Measurements from ENCODE around the gene HNRNPDL. TPM values are rescaled to one million over a fixed set of nuclear protein-coding genes. Genes with fewer than 3 reads are reported as not detected.
A peak's percentile ranks its signal among the peaks of the same experiment; 100 is the strongest.
"Not testable (repeated sequence)": the region's sequence is repeated elsewhere in the genome, so short reads cannot be mapped to it uniquely, and the experiment has no call there.

The HNRNPDL gene
- total RNA-seq, 1 donor from 2014 or later, result 248 TPM

- H3K4me3 ChIP-seq (ENCODE audit: low read depth, low read length), result no peak overlapping the region
- no peak for DNase-seq (ENCODE audit: low read depth)
- TF ChIP-seq, protein P1, sequence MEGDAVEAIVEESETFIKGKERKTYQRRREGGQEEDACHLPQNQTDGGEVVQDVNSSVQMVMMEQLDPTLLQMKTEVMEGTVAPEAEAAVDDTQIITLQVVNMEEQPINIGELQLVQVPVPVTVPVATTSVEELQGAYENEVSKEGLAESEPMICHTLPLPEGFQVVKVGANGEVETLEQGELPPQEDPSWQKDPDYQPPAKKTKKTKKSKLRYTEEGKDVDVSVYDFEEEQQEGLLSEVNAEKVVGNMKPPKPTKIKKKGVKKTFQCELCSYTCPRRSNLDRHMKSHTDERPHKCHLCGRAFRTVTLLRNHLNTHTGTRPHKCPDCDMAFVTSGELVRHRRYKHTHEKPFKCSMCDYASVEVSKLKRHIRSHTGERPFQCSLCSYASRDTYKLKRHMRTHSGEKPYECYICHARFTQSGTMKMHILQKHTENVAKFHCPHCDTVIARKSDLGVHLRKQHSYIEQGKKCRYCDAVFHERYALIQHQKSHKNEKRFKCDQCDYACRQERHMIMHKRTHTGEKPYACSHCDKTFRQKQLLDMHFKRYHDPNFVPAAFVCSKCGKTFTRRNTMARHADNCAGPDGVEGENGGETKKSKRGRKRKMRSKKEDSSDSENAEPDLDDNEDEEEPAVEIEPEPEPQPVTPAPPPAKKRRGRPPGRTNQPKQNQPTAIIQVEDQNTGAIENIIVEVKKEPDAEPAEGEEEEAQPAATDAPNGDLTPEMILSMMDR (conservative IDR thresholded peaks at IDR 0.05; ENCODE audit: low read depth, low read length), result no peak
These were observed 26.5 kb downstream of the HNRNPDL start for GRCh38 chr4:82403725-82404124.

DNA sequence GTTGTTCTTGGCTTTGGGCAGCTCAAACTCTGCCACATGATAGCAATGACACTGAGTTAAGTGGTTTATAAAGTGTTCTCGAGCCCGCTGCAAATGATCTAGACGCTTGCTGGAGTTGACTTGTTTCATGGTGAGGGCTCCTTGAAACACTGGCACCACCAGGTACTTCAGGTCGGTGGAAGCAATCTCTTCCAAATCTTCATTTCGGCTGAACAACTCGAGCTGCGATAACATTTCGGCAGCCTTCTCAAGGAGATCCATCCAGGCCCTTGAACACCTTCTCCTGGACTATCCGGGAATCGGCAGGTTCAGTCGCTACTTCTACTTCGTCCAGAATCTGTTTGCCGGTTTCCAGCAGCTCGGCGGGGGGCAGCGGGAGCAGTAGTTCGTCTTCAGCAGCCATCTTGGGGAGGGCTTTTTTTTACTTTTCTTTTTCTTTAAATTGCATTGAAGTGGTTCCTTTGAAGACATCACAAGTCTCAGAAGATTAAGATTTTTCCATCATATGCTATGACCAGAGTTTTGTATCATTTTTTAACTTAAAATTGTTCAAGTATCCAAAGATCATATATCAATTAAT lies 28.0 kb downstream of the HNRNPDL start:
- TF ChIP-seq, protein P1 (conservative IDR thresholded peaks at IDR 0.05; ENCODE audit: low read depth, low read length), result no peak
- H3K4me3 ChIP-seq (ENCODE audit: low read depth, low read length), result no peak overlapping the region

DNA sequence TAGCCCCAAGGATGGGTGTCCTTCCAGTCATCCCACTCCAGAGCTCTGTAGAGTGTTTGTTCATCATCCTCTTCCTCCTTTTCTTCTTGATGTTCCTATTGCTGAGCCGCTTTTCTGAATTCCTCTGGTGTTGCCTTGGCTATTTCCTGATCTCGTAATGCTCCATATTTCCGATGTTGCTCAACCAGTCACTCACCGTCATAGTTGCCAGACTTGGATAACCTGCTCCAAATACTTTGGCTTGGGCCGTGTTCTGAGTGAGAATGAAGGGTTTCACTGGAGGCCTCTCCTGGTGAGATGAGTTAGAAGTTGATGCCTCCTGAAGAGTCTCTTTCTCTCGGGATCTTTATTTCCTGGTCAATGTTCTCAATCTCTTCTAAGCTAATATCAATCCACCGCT lies 28.7 kb downstream of the HNRNPDL start:
- H3K4me3 ChIP-seq (ENCODE audit: low read depth, low read length), result no peak overlapping the region
- TF ChIP-seq, protein P1 (conservative IDR thresholded peaks at IDR 0.05; ENCODE audit: low read depth, low read length), result no peak
- DNase-seq (ENCODE audit: low read depth), result no peak

More for the DNA sequence above, 28.0 kb downstream of the HNRNPDL start:
- no peak for DNase-seq (ENCODE audit: low read depth)

DNA sequence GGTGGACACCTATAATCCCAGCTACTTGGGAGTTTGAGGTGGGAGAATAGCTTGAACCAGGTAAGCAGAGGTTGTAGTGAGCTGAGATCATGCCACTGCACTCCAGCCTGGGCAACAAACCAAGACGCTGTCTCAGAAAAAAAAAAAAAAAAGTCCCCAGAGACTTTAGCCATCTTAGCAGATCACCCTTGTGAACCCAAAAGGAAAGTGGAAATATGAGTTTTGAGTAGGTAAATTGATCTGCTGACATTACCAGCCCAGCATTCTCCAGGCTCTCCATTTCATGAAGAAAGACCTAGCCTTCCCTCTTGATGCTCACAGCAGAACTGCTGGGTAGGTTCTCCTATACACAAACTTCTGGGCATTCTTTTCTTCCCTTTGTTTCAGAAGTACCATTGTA lies 32.0 kb downstream of the HNRNPDL start:
- TF ChIP-seq, protein P1 (conservative IDR thresholded peaks at IDR 0.05; ENCODE audit: low read depth, low read length), result no peak
- no peak overlapping the region for H3K4me3 ChIP-seq (ENCODE audit: low read depth, low read length)
- no peak for DNase-seq (ENCODE audit: low read depth)

GRCh38 chr4:82397527-82397926 lies 32.7 kb downstream of the HNRNPDL start:
- TF ChIP-seq, protein P1 (conservative IDR thresholded peaks at IDR 0.05; ENCODE audit: low read depth, low read length), result no peak
- no peak for DNase-seq (ENCODE audit: low read depth)
- no peak overlapping the region for H3K4me3 ChIP-seq (ENCODE audit: low read depth, low read length)

DNA sequence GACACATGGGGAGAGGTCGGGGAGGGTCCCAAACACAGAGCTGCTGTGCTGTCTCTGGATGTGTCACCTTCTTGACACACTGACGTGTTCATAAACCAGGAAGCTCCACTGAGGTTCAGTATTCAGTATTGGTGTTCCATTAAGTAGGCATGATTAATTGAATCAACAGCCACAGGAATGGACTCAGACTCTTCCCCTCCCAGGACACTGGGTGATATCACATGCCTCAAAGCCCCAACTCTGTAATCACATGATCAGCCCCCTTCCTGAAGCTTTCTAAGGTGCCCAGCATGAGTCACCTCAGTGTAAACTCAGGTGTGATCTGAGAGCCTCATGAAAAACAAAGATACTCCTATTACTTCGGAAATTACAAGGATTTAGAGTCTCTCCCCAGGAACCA lies 35.4 kb downstream of the HNRNPDL start:
- peak; percentile 49 for DNase-seq (ENCODE audit: low read depth)
- TF ChIP-seq, protein P1 (conservative IDR thresholded peaks at IDR 0.05; ENCODE audit: low read depth, low read length), result no peak
- H3K4me3 ChIP-seq (ENCODE audit: low read depth, low read length), result no peak overlapping the region

DNA sequence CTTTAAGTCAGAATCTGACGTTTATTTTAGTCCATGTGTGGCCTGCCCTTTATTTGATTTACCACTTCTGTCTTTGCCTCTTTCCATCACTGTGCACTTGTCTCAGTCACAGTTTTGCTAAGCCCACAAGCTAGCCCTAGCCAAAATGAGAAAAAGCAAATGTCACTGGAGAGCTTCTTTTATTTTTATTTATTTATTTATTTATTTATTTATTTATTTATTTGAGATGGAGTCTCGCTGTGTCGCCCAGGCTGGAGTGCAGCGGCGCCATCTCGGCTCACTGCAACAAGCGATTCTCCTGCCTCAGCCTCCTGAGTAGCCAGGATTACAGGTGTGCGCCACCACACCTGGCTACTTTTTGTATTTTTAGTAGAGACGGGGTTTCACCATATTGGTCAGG lies 40.2 kb downstream of the HNRNPDL start:
- H3K4me3 ChIP-seq (ENCODE audit: low read depth, low read length); DNase-seq (ENCODE audit: low read depth): not testable (repeated sequence)
